A172 (cell line): Measurements from ENCODE around the gene RELL1. TPM values are rescaled to one million over a fixed set of nuclear protein-coding genes. Genes with fewer than 3 reads are reported as not detected.
A peak's percentile ranks its signal among the peaks of the same experiment; 100 is the strongest.
"Not testable (repeated sequence)": the region's sequence is repeated elsewhere in the genome, so short reads cannot be mapped to it uniquely, and the experiment has no call there.

ENCODE experiments used
- DNase-seq: peaks from one replicate; pipeline ENCODE4 v3.0.0-alpha.2; 2015; ENCODE audit warnings: low spot score
- total RNA-seq: library from RNA; depleted of rRNA; stranded (reverse); fragments of >200 nt; shearing (Covaris generic); gene quantifications from 2 replicates; pipeline ENCODE4 v1.2.3, GENCODE V29; 2014

Gene RELL1
- total RNA-seq, 1 experiment from 2014 or later: 57.7 TPM

- no peak for DNase-seq
Observed at GRCh38 chr4:37693030-37693429, 6.9 kb upstream of the RELL1 start.

DNA sequence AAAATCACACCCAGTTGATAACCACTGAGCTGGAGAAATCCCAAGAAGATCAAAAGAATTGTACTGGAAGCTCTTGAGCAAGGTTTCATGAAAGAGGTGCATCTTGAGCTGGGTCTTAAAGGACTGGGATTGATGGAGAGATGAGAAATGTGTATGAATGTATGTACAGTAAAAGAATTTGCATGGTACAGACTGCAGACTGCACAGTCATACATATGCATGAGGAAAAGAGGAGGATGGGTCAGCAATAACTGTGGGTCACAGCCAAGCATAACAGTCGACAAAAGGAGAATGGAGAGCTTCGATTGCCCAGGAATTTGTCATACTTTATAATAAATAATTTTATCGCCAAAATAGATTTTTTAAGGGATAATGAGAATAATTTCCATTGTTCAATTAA, 4.8 kb upstream of the RELL1 start:
- DNase-seq: no peak

- no peak for DNase-seq
Observed at GRCh38 chr4:37689353-37690095, 3.3 kb upstream of the RELL1 start.

DNA sequence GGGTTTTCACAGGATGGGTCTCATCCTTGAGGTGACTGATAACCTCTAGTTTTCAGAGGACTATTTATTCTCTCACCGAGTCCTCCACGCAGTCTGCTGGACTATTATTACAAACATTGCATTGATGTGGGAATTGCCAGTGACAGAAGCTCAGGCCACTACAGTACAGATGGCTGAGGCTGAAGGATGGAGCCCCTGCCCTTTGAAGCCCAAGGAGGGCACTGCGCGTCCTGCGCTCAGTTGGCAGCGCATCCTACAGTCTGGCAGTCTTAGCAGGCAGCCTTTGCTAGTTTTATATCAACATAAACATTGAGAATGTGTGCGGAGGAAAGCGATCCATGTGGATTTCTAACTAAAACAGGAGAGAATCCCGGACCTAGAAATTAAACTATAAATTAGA, 1.5 kb upstream of the RELL1 start:
- no peak for DNase-seq

DNA sequence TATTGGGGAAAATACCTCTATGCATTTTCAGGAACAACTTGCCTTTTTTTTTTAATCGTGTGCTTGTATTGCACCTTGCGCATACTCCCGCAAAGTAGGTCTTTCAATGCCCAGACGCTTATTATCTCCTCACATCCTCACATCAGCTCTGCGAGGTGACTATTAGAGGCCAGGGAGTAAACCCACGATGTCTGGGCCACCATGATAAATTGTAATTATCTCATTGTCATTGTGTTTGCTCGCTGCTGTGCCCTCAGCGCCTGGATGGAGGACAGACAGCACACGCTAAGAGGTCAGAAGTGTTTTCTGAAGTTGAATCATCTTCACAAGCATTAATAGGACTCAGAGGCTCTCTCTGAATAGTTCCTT, 1.0 kb upstream of the RELL1 start:
- DNase-seq: no peak

- DNase-seq: no peak
Observed at GRCh38 chr4:37685823-37686372, 278 bp downstream of the RELL1 start.

GRCh38 chr4:37685161-37685822, 884 bp downstream of the RELL1 start:
- peak; percentile 40 for DNase-seq

GRCh38 chr4:37684154-37684553, 2.0 kb downstream of the RELL1 start:
- no peak for DNase-seq

DNA sequence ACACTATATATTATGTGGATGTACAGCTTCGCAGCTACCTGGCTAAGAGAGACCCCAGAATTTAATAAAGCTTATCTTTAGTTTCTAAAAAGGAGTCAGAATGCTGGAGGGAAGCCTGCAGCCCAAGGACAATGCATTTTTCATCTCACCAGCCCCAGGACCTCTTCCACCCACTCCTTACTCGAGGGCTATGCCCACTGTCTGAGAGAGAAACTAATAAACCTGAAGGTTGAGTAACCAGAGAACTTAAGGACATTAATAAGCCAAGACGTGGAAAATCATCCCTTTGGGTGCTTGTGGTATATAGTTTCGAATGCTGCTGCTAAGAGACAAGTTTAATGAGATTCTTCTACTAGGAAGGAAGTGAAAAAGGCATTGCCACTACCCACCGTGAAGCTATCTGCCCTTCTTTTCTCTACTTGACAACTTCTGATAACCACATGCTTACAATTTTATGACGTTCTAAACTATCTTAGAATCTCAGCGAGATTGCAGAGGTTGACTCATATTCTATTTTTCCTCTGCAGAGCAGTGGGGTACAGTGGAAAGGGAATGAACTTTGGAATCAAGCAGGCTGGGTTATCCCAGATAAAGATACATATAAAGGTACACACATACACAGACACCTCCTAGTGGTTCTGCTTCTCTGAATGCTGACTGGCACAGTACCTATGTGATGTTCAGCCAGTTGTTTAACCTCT, 3.3 kb downstream of the RELL1 start:
- DNase-seq: peak; percentile 38

DNA sequence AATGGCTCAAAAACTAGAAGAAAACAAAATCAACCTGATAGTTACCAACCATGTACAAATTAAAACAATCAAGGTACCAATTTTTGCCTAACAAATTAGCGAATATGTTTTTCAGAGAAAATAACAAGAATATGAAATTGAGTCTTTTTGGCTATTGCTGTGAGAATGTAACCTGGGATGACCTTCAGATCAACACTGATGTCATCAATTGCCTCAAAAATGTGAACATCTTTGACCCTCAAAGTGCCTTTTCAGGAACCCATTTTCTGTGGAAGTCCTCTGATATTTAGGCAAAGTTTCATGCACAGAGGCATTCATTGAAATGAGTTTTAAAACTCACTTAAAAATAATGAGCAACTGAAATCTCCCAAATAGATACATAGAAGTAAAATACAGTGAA, 6.1 kb downstream of the RELL1 start:
- DNase-seq: no peak

GRCh38 chr4:37679301-37679700, 6.9 kb downstream of the RELL1 start:
- DNase-seq: no peak

GRCh38 chr4:37678624-37679023, 7.6 kb downstream of the RELL1 start:
- no peak for DNase-seq

DNA sequence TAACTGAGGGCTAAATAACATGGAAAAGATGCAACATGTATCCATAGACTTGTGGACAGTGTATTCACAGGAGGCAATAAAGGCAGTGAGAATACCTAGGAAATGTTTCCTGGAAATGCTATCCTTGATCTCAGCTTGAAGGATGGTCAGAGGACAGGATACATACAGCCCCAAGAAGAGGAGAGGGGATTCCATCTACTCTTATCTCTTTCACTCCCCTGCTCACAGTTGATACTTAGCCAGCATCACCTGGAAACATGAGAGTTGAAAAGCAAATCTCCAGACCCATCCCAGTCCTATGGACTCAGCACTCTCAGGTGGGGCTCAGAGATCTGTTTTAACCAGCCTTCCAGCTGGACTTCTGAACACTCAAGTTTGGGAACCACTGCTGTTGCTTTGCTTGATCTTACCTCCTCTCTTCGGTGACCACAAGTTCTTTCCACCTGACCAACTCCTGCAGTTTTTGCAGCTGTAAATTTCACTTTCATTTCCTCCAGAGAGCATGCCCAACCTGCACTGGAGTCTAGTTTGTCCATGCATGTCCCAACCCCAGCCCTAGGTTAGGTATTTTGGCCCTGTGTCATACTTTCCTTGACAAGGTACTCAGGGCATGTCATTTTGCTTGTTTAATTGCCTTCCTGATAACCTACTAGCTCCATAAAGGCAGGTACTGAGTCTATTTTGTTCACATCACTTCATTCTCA, 10.4 kb downstream of the RELL1 start:
- DNase-seq: no peak

DNA sequence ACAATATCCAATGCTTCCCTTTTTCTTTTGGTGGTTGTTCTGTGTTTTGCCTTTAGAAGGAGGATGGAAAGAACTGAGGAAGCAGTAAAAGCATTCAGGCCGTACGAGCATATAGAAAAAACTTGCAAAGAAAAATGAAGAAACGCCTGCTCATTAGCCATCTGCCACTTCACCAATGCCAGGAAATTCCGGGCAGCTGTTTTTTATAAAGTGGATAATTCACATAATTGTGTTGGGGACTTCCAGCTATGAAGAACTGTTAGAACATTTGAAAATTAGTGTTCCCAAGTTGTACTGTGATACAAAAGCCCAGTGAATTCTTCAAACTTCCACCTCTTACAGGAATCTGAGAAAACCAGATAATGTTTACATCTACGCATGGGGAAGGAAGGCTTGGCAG, 11.7 kb downstream of the RELL1 start:
- DNase-seq: no peak

DNA sequence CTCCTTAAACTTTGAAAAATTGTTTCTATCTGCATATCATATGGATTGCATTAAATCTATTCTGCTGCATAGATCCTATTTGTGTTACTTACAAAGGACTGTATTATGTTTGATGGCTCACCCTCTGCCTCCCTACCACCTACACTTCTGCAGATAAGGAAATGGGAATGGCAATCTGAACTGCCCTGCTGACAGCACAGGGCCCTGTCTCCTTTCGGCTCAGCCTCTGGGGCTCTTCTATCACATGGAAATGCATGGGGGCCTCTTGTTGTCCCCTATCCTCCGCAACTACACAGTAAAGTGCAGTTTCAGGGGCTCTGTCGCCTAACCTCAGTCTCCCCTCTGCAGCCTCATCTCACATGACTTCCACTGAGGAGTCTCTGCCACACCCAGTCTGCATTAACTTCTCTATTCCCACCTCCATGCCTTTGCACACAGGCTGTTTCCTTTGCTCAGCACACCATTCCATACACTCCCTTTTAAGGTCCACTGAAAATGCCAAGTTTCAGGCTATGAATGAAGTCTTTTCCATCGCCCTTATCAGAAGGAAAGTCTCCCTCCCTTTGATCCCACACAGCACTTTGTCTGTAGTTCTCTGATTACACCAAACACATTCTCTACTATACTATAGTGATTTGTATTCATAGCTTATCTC, 12.5 kb downstream of the RELL1 start:
- no peak for DNase-seq

- DNase-seq: no peak
Observed at GRCh38 chr4:37671072-37671471, 15.1 kb downstream of the RELL1 start.

GRCh38 chr4:37670249-37670648, 15.9 kb downstream of the RELL1 start:
- DNase-seq: peak; percentile 24

DNA sequence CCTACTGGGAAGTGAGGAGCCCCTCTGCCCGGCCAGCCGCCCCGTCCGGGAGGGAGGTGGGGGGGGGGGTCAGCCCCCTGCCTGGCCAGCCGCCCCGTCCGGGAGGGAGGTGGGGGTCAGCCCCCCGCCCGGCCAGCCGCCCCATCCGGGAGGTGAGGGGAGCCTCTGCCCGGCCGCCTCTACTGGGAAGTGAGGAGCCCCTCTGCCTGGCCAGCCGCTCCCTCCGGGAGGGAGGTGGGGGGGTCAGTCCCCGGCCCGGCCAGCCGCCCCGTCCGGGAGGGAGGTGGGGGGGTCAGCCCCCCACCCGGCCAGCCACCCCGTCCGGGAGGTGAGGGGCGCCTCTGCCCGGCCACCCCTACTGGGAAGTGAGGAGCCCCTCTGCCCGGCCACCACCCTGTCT, 17.1 kb downstream of the RELL1 start:
- not testable (repeated sequence) for DNase-seq

DNA sequence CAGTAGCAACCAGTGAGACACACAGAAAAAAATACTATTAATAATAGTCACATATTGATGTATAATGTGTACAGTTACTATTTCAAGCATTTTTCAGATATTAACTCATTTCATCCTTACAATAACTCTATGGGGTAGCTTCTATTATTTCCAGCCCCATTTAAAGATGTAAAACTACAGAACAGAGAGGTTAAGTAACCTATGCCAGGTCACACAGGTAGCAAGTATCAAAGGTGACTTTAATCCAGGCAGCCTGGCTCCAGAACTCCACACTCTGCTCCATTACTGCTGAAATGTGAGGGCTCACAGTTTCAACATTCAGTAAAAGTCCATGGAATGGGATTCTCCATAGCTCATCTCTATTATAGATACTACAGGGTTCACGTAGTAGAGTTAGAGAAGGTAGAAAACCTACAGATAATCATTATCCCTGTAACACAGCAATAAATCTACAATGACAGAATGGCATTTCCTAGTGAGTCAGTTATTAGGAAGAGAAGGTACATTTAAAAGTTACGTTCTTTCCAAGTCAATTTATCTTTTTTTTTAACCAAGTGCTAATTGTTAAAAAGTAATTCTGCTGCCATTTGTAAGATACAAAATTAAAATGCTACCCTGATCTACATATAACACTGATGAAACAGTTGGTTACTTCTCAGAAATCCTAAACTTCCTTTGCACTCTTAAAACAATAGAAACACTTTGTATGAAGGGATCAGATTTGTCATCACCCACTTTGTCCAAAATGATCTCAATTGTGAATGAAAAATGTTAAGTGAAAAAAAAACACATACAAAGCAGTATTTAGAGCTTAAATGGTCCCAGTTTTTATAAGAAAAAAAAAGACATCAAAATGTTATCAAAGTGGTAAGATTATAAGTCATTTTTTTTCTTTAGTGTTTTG, 18.7 kb downstream of the RELL1 start:
- DNase-seq: no peak

DNA sequence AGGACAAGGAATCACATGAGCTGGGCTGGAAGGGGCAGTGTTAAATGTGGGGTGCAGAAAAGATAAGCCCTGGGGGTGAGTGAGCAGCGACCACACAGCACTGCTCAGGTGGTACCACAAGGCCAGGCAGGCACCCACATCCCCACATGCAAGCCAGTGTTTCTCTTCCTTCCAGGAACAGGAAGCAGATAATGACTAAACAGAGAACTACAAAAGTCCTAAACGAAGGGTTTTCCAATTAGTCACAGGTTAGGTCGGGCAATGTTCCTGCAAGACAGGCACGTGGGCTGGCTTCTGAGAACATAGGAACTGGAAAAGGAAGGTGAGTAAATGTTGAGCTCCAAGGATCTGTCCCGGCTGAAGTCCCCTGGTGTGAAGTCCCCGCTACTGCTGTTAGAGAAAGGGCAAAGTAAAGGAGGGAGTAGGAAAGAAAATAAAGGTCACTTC, 19.5 kb downstream of the RELL1 start:
- peak; percentile 94 for DNase-seq
